ENCODE measurements around the gene CDK14.

CDK14 gene

GRCh38 chr7:90916319-90916718 lies 320.2 kb downstream of the CDK14 start:
- H3K79me2 ChIP-seq (ENCODE audit: low read length), result peaks cover 42% of the 10 kb centered on the region

GRCh38 chr7:90917539-90917938 lies 321.4 kb downstream of the CDK14 start:
- H4K20me1 ChIP-seq (ENCODE audit: insufficient read depth, low read length), result no peaks in the 10 kb centered on the region
- no peaks in the 10 kb centered on the region for H3K27me3 ChIP-seq (replicated peaks; ENCODE audit: insufficient read depth, low read length)
- H3K36me3 ChIP-seq (replicated peaks; ENCODE audit: insufficient read depth, low read length), result peaks cover 5% of the 10 kb centered on the region; the same call in 1 of the 2 replicates
- no peak for TF ChIP-seq EZH2phosphoT487 (IDR thresholded peaks at IDR 0.05; ENCODE audit: low read length)
- H3K4me1 ChIP-seq (ENCODE audit: low read length), result no peaks in the 10 kb centered on the region
- no peak overlapping the region for H3K9ac ChIP-seq (ENCODE audit: low read length)
- H3K9me2 ChIP-seq (replicated peaks; ENCODE audit: insufficient read depth, low read length), result no peaks in the 10 kb centered on the region
- no peaks in the 10 kb centered on the region for H3F3A ChIP-seq (ENCODE audit: insufficient read depth, low read length)
- H3K79me2 ChIP-seq (ENCODE audit: low read length), result peaks cover 42% of the 10 kb centered on the region
- H3K9me3 ChIP-seq (replicated peaks; ENCODE audit: insufficient read depth, low read length), result no peaks in the 10 kb centered on the region
- no peak overlapping the region for H3K27ac ChIP-seq (ENCODE audit: low read length)
- H3K4me2 ChIP-seq (ENCODE audit: low read depth, low read length), result no peak overlapping the region
- no peak for DNase-seq
- no peak overlapping the region for H2AFZ ChIP-seq (ENCODE audit: low read length)
- H3K4me3 ChIP-seq (ENCODE audit: low read length), result no peak overlapping the region

More at GRCh38 chr7:90916319-90916718, 320.2 kb downstream of the CDK14 start:
- Histone ChIP-seq H2AFZ (ENCODE audit: low read length) (no peak overlapping the region), H3K9me2 (replicated peaks; ENCODE audit: insufficient read depth, low read length) (no peaks in the 10 kb centered on the region), H3K27me3 (replicated peaks; ENCODE audit: insufficient read depth, low read length) (no peaks in the 10 kb centered on the region), H3K9me3 (replicated peaks; ENCODE audit: insufficient read depth, low read length) (no peaks in the 10 kb centered on the region), H3K4me1 (ENCODE audit: low read length) (no peaks in the 10 kb centered on the region), H3K27ac (ENCODE audit: low read length) (no peak overlapping the region), H3K36me3 (replicated peaks; ENCODE audit: insufficient read depth, low read length) (peaks cover 5% of the 10 kb centered on the region; the same call in 1 of the 2 replicates), H3K4me3 (ENCODE audit: low read length) (no peak overlapping the region), H4K20me1 (ENCODE audit: insufficient read depth, low read length) (no peaks in the 10 kb centered on the region), H3K9ac (ENCODE audit: low read length) (no peak overlapping the region), H3F3A (ENCODE audit: insufficient read depth, low read length) (no peaks in the 10 kb centered on the region), H3K4me2 (ENCODE audit: low read depth, low read length) (no peak overlapping the region)
- no peak for DNase-seq
- TF ChIP-seq CTCF (IDR thresholded peaks at IDR 0.05; ENCODE audit: low read length) (no peak), EZH2 (optimal IDR thresholded peaks at IDR 0.05; ENCODE audit: low read depth, low read length) (no peak), EZH2phosphoT487 (IDR thresholded peaks at IDR 0.05; ENCODE audit: low read length) (no peak)

- TF ChIP-seq EZH2phosphoT487 (IDR thresholded peaks at IDR 0.05; ENCODE audit: low read length) (no peak), CTCF (IDR thresholded peaks at IDR 0.05; ENCODE audit: low read length) (no peak), EZH2 (optimal IDR thresholded peaks at IDR 0.05; ENCODE audit: low read depth, low read length) (no peak)
Observed at GRCh38 chr7:90918303-90918702, 322.2 kb downstream of the CDK14 start.

GRCh38 chr7:90919816-90920215 lies 323.7 kb downstream of the CDK14 start:
- TF ChIP-seq EZH2 (optimal IDR thresholded peaks at IDR 0.05; ENCODE audit: low read depth, low read length) (no peak), EZH2phosphoT487 (IDR thresholded peaks at IDR 0.05; ENCODE audit: low read length) (no peak), CTCF (IDR thresholded peaks at IDR 0.05; ENCODE audit: low read length) (no peak)
- H3K9me3 ChIP-seq (replicated peaks; ENCODE audit: insufficient read depth, low read length), result no peaks in the 10 kb centered on the region
- no peaks in the 10 kb centered on the region for H3K4me1 ChIP-seq (ENCODE audit: low read length)

More at GRCh38 chr7:90918303-90918702, 322.2 kb downstream of the CDK14 start:
- DNase-seq, result no peak
- Histone ChIP-seq H3K36me3 (replicated peaks; ENCODE audit: insufficient read depth, low read length) (peaks cover 5% of the 10 kb centered on the region; the same call in 1 of the 2 replicates), H3K4me2 (ENCODE audit: low read depth, low read length) (no peak overlapping the region), H3K9me3 (replicated peaks; ENCODE audit: insufficient read depth, low read length) (no peaks in the 10 kb centered on the region), H3K9ac (ENCODE audit: low read length) (no peak overlapping the region), H3F3A (ENCODE audit: insufficient read depth, low read length) (no peaks in the 10 kb centered on the region), H3K27ac (ENCODE audit: low read length) (no peak overlapping the region), H3K4me1 (ENCODE audit: low read length) (no peaks in the 10 kb centered on the region), H2AFZ (ENCODE audit: low read length) (no peak overlapping the region), H3K9me2 (replicated peaks; ENCODE audit: insufficient read depth, low read length) (no peaks in the 10 kb centered on the region), H3K27me3 (replicated peaks; ENCODE audit: insufficient read depth, low read length) (no peaks in the 10 kb centered on the region), H4K20me1 (ENCODE audit: insufficient read depth, low read length) (no peaks in the 10 kb centered on the region), H3K79me2 (ENCODE audit: low read length) (peaks cover 37% of the 10 kb centered on the region), H3K4me3 (ENCODE audit: low read length) (no peak overlapping the region)

More at GRCh38 chr7:90919816-90920215, 323.7 kb downstream of the CDK14 start:
- H3F3A ChIP-seq (ENCODE audit: insufficient read depth, low read length), result no peaks in the 10 kb centered on the region
- H3K9me2 ChIP-seq (replicated peaks; ENCODE audit: insufficient read depth, low read length), result no peaks in the 10 kb centered on the region
- no peak overlapping the region for H3K9ac ChIP-seq (ENCODE audit: low read length)
- H3K36me3 ChIP-seq (replicated peaks; ENCODE audit: insufficient read depth, low read length), result peaks cover 5% of the 10 kb centered on the region; the same call in 1 of the 2 replicates
- H3K4me3 ChIP-seq (ENCODE audit: low read length), result no peak overlapping the region
- H4K20me1 ChIP-seq (ENCODE audit: insufficient read depth, low read length), result no peaks in the 10 kb centered on the region
- peaks cover 25% of the 10 kb centered on the region; the same call in 1 of the 2 replicates for H3K79me2 ChIP-seq (ENCODE audit: low read length)
- H3K27me3 ChIP-seq (replicated peaks; ENCODE audit: insufficient read depth, low read length), result no peaks in the 10 kb centered on the region
- no peak overlapping the region for H2AFZ ChIP-seq (ENCODE audit: low read length)
- no peak overlapping the region for H3K4me2 ChIP-seq (ENCODE audit: low read depth, low read length)
- DNase-seq, result no peak
- H3K27ac ChIP-seq (ENCODE audit: low read length), result no peak overlapping the region
